HG02981 (cell line): ENCODE results near the gene RALGPS1.

ENCODE experiments used
- ATAC-seq: cut with Tn5 transposase; IDR thresholded peaks from one replicate; pipeline ENCODE4 v1.9.1; 2021; ENCODE audit warnings: mild to moderate bottlenecking, moderate library complexity; ENCODE audit not compliant: unreplicated experiment

RALGPS1 gene

GRCh38 chr9:127214421-127215267 is 300.1 kb downstream of the RALGPS1 start:
- no peak for ATAC-seq

- no peak for ATAC-seq
These were observed 301.0 kb downstream of the RALGPS1 start for GRCh38 chr9:127215268-127216209.

- no peak for ATAC-seq
These were observed 301.8 kb downstream of the RALGPS1 start for GRCh38 chr9:127216210-127216887.

GRCh38 chr9:127216888-127217217 is 302.3 kb downstream of the RALGPS1 start:
- ATAC-seq, result no peak

- no peak for ATAC-seq
These were observed 304.2 kb downstream of the RALGPS1 start for GRCh38 chr9:127218818-127219217.

GRCh38 chr9:127219520-127219919 is 304.9 kb downstream of the RALGPS1 start:
- ATAC-seq, result no peak

GRCh38 chr9:127221695-127222094 is 307.1 kb downstream of the RALGPS1 start:
- no peak for ATAC-seq

- no peak for ATAC-seq
These were observed 308.0 kb downstream of the RALGPS1 start for GRCh38 chr9:127222388-127223095.

GRCh38 chr9:127223266-127223665 is 308.7 kb downstream of the RALGPS1 start:
- ATAC-seq, result no peak

GRCh38 chr9:127223810-127224177 is 309.2 kb downstream of the RALGPS1 start:
- no peak for ATAC-seq

GRCh38 chr9:127224178-127224882 is 309.7 kb downstream of the RALGPS1 start:
- peak; percentile 55 for ATAC-seq

- peak; percentile 58 for ATAC-seq
These were observed 310.5 kb downstream of the RALGPS1 start for GRCh38 chr9:127224883-127225739.

GRCh38 chr9:127225801-127226625 is 311.4 kb downstream of the RALGPS1 start:
- ATAC-seq, result no peak

- ATAC-seq, result no peak
These were observed 315.3 kb downstream of the RALGPS1 start for GRCh38 chr9:127229691-127230417.

- no peak for ATAC-seq
These were observed 317.1 kb downstream of the RALGPS1 start for GRCh38 chr9:127231666-127232065.

- no peak for ATAC-seq
These were observed 318.4 kb downstream of the RALGPS1 start for GRCh38 chr9:127232833-127233549.

GRCh38 chr9:127233550-127233949 is 319.0 kb downstream of the RALGPS1 start:
- ATAC-seq, result no peak
